ENCODE results near the gene CHMP1A. TPM values are rescaled to one million over a fixed set of nuclear protein-coding genes. Genes with fewer than 3 reads are reported as not detected.
"Not testable (repeated sequence)": the region's sequence is repeated elsewhere in the genome, so short reads cannot be mapped to it uniquely, and the experiment has no call there.

The CHMP1A gene
- total RNA-seq, 4 donors from 2014 or later, result 53.4 to 105 (median 78.8) TPM

DNA sequence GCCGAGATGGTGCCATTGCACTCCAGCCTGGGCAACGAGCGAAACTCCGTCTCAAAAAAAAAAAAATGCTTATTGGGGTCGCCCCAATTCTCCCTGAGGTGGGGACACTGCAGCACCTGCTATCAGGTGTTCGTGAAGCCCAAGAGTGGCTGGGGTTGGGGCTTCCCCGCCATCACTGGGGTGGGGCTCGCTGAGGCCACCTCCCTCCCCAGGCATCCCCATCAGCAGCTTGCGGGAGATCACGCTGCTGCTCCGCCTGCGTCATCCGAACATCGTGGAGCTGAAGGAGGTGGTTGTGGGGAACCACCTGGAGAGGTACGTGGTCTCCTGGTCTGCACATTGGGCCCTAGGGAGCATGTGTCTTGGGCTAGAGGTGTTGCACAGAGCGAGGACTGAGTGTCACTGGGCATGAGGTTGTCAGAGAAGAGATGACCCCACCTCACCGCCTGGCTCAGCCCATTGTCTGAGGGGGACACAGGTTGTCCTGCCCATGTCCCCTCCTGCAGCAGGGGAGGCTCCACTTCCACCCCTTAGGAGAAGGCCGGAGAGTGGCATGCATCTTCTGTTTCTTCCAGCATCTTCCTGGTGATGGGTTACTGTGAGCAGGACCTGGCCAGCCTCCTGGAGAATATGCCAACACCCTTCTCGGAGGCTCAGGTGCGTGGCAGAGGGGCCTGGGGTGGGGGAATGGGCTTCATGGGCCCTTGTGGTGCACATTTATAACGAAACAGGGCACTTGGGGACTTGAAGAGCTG is 33.9 kb upstream of the CHMP1A start:
- H3K27ac ChIP-seq, result no peak overlapping the region
- H3K9me3 ChIP-seq, result no peaks in the 10 kb centered on the region
- H3K4me1 ChIP-seq, result peaks cover 11 to 14% of the 10 kb centered on the region in 2 donors
- DNase-seq, result no peak
- H3K4me3 ChIP-seq, result no peak overlapping the region
- no peak for ATAC-seq
- intact Hi-C loops (cut with DNase I; ENCODE audit: low total_unique reads) (no loop called here), in situ Hi-C loops (cut with MboI; ENCODE audit: low sequenced_read_pairs in 4 of 4) (no loop called here)
- no peaks in the 10 kb centered on the region for H3K27me3 ChIP-seq
- peaks cover 0 to 56% of the 10 kb centered on the region in 2 donors for H3K36me3 ChIP-seq
- TF ChIP-seq, protein P1, sequence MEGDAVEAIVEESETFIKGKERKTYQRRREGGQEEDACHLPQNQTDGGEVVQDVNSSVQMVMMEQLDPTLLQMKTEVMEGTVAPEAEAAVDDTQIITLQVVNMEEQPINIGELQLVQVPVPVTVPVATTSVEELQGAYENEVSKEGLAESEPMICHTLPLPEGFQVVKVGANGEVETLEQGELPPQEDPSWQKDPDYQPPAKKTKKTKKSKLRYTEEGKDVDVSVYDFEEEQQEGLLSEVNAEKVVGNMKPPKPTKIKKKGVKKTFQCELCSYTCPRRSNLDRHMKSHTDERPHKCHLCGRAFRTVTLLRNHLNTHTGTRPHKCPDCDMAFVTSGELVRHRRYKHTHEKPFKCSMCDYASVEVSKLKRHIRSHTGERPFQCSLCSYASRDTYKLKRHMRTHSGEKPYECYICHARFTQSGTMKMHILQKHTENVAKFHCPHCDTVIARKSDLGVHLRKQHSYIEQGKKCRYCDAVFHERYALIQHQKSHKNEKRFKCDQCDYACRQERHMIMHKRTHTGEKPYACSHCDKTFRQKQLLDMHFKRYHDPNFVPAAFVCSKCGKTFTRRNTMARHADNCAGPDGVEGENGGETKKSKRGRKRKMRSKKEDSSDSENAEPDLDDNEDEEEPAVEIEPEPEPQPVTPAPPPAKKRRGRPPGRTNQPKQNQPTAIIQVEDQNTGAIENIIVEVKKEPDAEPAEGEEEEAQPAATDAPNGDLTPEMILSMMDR (IDR thresholded peaks at IDR 0.05 in 4 of 5, conservative IDR thresholded peaks at IDR 0.05 in 1 of 5), result no peak
- TF ChIP-seq POLR2A (IDR thresholded peaks at IDR 0.05), result no peak

DNA sequence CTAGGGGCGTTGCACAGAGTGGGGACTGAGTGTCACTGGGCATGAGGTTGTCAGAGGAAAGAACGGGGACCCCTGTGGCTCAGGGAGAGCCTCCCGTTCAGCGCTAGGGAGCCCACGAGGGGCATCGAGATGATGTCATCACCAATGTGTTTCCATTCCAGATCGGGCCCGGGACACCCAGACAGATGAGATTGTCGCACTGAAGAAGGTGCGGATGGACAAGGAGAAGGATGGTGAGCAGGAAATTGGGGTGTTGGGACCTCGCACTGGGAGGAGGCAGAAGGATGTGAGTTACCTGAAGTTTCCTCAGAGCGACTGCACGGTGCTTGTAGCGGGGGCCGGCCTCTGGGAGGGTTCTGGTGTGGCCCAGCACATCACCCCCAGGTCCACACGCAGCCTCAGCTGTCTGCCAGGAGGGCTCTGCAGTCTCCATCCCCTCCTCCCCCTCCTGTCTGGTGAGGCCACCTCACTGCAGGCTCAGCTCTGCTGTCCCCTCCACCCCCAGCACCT is 32.9 kb upstream of the CHMP1A start:
- intact Hi-C loops (cut with DNase I; ENCODE audit: low total_unique reads), result no loop called here
- in situ Hi-C loops (cut with MboI; ENCODE audit: low sequenced_read_pairs in 4 of 4), result no loop called here
- Histone ChIP-seq H3K4me1 (peaks cover 11 to 19% of the 10 kb centered on the region in 2 donors), H3K27ac (no peak overlapping the region), H3K27me3 (no peaks in the 10 kb centered on the region), H3K4me3 (no peak overlapping the region), H3K9me3 (no peaks in the 10 kb centered on the region), H3K36me3 (peaks cover 0 to 50% of the 10 kb centered on the region in 2 donors)
- TF ChIP-seq POLR2A (IDR thresholded peaks at IDR 0.05), result no peak
- TF ChIP-seq, protein P1 (IDR thresholded peaks at IDR 0.05 in 4 of 5, conservative IDR thresholded peaks at IDR 0.05 in 1 of 5), result no peak
- ATAC-seq (no peak), DNase-seq (no peak)

DNA sequence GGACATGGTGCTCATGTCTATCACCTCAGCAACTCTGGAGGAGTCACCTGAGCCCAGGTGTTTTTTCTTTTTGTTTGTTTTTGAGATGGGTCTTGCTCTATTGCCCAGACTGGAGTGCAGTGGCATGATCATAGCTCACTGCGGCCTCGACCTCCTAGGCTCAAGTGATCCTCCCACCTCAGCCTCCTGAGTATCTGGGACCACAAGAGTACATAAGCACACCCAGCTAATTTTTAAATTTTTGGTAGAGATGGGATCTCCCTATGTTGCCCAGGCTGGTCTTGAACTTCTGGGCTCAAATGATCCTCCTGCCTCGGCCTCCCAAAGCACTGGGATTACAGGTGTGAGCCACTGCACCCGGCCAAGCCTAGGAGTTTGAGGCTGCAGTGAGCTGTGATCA is 32.1 kb upstream of the CHMP1A start:
- ATAC-seq; H3K4me3 ChIP-seq; H3K27ac ChIP-seq; H3K27me3 ChIP-seq; H3K9me3 ChIP-seq; intact Hi-C loops (cut with DNase I; ENCODE audit: low total_unique reads); in situ Hi-C loops (cut with MboI; ENCODE audit: low sequenced_read_pairs in 4 of 4); DNase-seq: not testable (repeated sequence)
- Histone ChIP-seq H3K36me3 (peaks cover 0 to 42% of the 10 kb centered on the region in 2 donors), H3K4me1 (peaks cover 11 to 19% of the 10 kb centered on the region in 2 donors)

DNA sequence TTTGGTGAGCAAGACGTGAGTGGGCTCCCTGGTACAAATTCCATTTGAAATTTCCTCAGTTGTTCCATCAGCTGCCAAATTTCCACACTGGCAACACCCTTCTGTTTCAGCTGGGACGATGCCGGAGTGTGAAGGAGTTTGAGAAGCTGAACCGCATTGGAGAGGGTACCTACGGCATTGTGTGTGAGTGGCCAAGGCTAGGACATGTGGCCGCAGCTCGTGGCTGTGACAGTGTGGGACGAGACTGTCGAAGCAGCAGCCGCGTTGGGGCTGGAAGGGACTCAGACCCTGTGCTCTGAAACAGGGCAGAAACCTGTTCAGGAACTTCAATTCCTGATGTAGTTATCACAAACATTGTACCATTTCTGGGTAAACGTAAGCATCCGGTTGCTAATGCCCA is 31.6 kb upstream of the CHMP1A start:
- Histone ChIP-seq H3K4me3 (no peak overlapping the region), H3K9me3 (no peaks in the 10 kb centered on the region), H3K4me1 (peaks cover 11 to 19% of the 10 kb centered on the region in 2 donors), H3K27ac (no peak overlapping the region), H3K36me3 (peaks cover 0 to 37% of the 10 kb centered on the region in 2 donors), H3K27me3 (no peaks in the 10 kb centered on the region)
- TF ChIP-seq POLR2A (IDR thresholded peaks at IDR 0.05), result no peak
- TF ChIP-seq, protein P1 (IDR thresholded peaks at IDR 0.05 in 4 of 5, conservative IDR thresholded peaks at IDR 0.05 in 1 of 5), result no peak
- intact Hi-C loops (cut with DNase I; ENCODE audit: low total_unique reads) (no loop called here), in situ Hi-C loops (cut with MboI; ENCODE audit: low sequenced_read_pairs in 4 of 4) (no loop called here)
- DNase-seq, result no peak
- ATAC-seq, result no peak

DNA sequence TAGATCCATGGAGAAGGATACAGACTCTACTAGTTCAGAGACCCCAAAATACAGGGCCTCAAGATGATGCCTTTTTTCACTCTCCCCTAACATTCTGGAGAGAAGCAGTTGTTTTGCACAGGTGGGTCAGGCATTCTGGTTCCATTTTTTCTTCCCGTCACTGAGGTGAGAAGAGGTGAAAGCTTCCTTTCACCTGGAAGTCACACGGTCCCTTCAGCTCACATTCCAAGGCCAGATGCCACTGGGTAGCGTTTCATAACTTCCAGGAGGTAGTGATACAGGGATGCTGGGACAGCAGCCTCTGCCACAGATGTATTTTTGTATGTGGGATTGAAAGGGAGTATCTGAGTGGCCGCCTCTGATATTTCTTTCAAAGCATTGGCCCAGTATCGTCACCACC is 30.9 kb upstream of the CHMP1A start:
- Histone ChIP-seq H3K4me1 (peaks cover 11 to 19% of the 10 kb centered on the region in 2 donors), H3K27me3 (no peaks in the 10 kb centered on the region), H3K9me3 (no peaks in the 10 kb centered on the region), H3K4me3 (no peak overlapping the region), H3K36me3 (peaks cover 0 to 31% of the 10 kb centered on the region in 2 donors), H3K27ac (no peak overlapping the region)
- intact Hi-C loops (cut with DNase I; ENCODE audit: low total_unique reads), result no loop called here
- DNase-seq, result no peak
- TF ChIP-seq, protein P1 (IDR thresholded peaks at IDR 0.05 in 4 of 5, conservative IDR thresholded peaks at IDR 0.05 in 1 of 5), result no peak
- TF ChIP-seq POLR2A (IDR thresholded peaks at IDR 0.05), result no peak
- ATAC-seq, result no peak
- in situ Hi-C loops (cut with MboI; ENCODE audit: low sequenced_read_pairs in 4 of 4), result no loop called here

Data from gastrocnemius medialis (tissue), 4 donors.